Kidney (tissue), 14 donors: Measurements from ENCODE around the gene FBXL3. TPM values are rescaled to one million over a fixed set of nuclear protein-coding genes. Genes with fewer than 3 reads are reported as not detected.

Experiments
- DNase-seq, 5 donors: peaks; one replicate each; pipeline ENCODE4 v3.0.0-alpha.2; 2013 to 2020
- FAIRE-seq: peaks from 2 replicates; lab custom pipeline; 2012; peaks lifted over from hg19 to GRCh38; lab: Jason Lieb, UNC
- H3K27ac ChIP-seq, 2 donors: one replicate each; pipeline ENCODE4 v1.7.0; 2013; ENCODE audit warnings: low read depth in 2 of 2, low read length in 2 of 2, inconsistent platforms in 1 of 2
- H3K27me3 ChIP-seq: one replicate; pipeline ENCODE4 v1.7.1; 2013; ENCODE audit warnings: low read length, inconsistent platforms; ENCODE audit not compliant: control insufficient read depth, insufficient read depth
- H3K36me3 ChIP-seq, 3 donors: one replicate each; pipeline versions ENCODE4 v1.7.0 to v1.7.1; 2013; ENCODE audit warnings: low read length in 3 of 3, control low read depth in 1 of 3, inconsistent platforms in 1 of 3; ENCODE audit not compliant: insufficient read depth in 3 of 3, control insufficient read depth in 2 of 3
- H3K4me1 ChIP-seq, 3 donors: one replicate each; pipeline versions ENCODE4 v1.7.0 to v1.7.1; 2013; ENCODE audit warnings: low read length in 3 of 3, inconsistent platforms in 1 of 3, low read depth in 1 of 3; ENCODE audit not compliant: control insufficient read depth in 2 of 3, insufficient read depth in 2 of 3
- H3K4me3 ChIP-seq, 3 donors: one replicate each; pipeline versions ENCODE4 v1.7.0 to v1.8.1; 2013; ENCODE audit warnings: low read length in 3 of 3, control low read depth in 1 of 3, inconsistent platforms in 1 of 3
- H3K9ac ChIP-seq, 3 donors: one replicate each; pipeline versions ENCODE4 v1.7.0 to v1.7.1; 2013; ENCODE audit warnings: low read length in 3 of 3, control low read depth in 1 of 3, inconsistent platforms in 1 of 3
- H3K9me3 ChIP-seq, 3 donors: one replicate each; pipeline versions ENCODE4 v1.7.0 to v1.7.1; 2013; ENCODE audit warnings: low read length in 3 of 3, control low read depth in 1 of 3, inconsistent platforms in 1 of 3; ENCODE audit not compliant: control insufficient read depth in 2 of 3, insufficient read depth in 1 of 3
- CTCF ChIP-seq: IDR thresholded peaks from 3 replicates; pipeline ENCODE4 v1.5.1; 2012; ENCODE audit warnings: mild to moderate bottlenecking, moderate library complexity, borderline replicate concordance; ENCODE audit not compliant: insufficient read depth; ENCODE audit errors: extremely low read depth
- intact Hi-C: fragments of 100-400 bp; cut with DNase I; formaldehyde crosslinking; loops from one replicate; pipeline ENCODE4 v1.11.1; 2022
- polyA plus RNA-seq: library from polyadenylated mRNA; stranded (reverse); fragments of 350-450 nt; fragmentation: Illumina TruSeq; extraction: RNeasy Lipid Tissue Mini Kit (QIAGEN cat#74804); gene quantifications from one replicate; pipeline ENCODE4 v1.2.3, GENCODE V29; 2014; ENCODE audit warnings: low read depth, low replicate concordance; ENCODE audit not compliant: insufficient read depth
- total RNA-seq: library from RNA; stranded (reverse); fragmentation: NEBNext Ultra II Directional; extraction: Animal tissue kit (Norgen Biotek cat#: 25700); gene quantifications from one replicate; pipeline ENCODE4 v1.2.1, GENCODE V29; 2021
- donor health status: control.
- donor health status: control.
- donor health status: control.
- donor health status: control.
- donor health status: control.
- donor health status: DM: yes; HTN: yes; CAD: no.
- donor health status: Normal renal cell carcinoma (clear cell type).

Gene FBXL3
- total and polyA plus RNA-seq, 2 donors from 2014 or later: 22.3 to 61.6 TPM

GRCh38 chr13:76958841-76959432, 68.0 kb downstream of the FBXL3 start:
- Histone ChIP-seq H3K36me3 (no peaks in the 10 kb centered on the region), H3K9ac (no peak overlapping the region), H3K4me3 (no peak overlapping the region), H3K27ac (no peak overlapping the region), H3K27me3 (no peaks in the 10 kb centered on the region), H3K9me3 (peaks cover 0 to 11% (median 0%) of the 10 kb centered on the region in 3 donors), H3K4me1 (no peaks in the 10 kb centered on the region)
- no peak for FAIRE-seq
- intact Hi-C loops: no loop called here
- no peak for DNase-seq
- TF ChIP-seq CTCF: no peak

DNA sequence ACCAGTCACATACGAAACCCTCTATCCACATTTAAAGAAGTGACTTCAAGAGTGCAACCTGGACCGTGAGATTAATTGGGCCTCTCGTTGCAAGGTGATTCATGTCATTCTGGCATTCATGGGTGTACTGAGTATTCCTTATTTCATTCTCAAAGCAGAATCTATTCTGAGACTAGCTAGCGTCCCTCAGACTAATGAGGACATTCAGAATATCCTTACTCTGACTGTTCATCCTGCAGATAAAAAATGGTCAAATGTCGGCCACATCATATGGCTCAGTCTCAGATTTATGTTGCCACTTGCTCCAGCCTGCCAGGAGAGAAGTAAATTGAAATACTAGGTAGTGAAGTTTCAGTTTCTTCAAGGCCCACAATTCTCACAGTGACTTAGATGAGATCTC, 71.3 kb downstream of the FBXL3 start:
- Histone ChIP-seq H3K27ac (no peak overlapping the region), H3K4me1 (no peaks in the 10 kb centered on the region), H3K9ac (no peak overlapping the region), H3K4me3 (no peak overlapping the region), H3K27me3 (no peaks in the 10 kb centered on the region), H3K36me3 (no peaks in the 10 kb centered on the region), H3K9me3 (peaks cover 0 to 6% (median 0%) of the 10 kb centered on the region in 3 donors)
- DNase-seq (no peak), FAIRE-seq (no peak)
- TF ChIP-seq CTCF: no peak
- intact Hi-C loops: no loop called here

Other genes starting within 250 kb of the FBXL3 start
- 132 TPM for gene KCTD12, start 140.8 kb downstream of the FBXL3 start, total RNA-seq
- 18.0 TPM for gene KCTD12, start 140.8 kb downstream of the FBXL3 start, polyA plus RNA-seq
- not detected for gene ACOD1, start 78.6 kb downstream of the FBXL3 start, total RNA-seq
- not detected for gene ACOD1, start 78.6 kb downstream of the FBXL3 start, polyA plus RNA-seq
- gene CLN5, start 35.1 kb downstream of the FBXL3 start, total RNA-seq: 80.8 TPM
- gene CLN5, start 35.1 kb downstream of the FBXL3 start, polyA plus RNA-seq: 59.5 TPM